Endothelial cell (in vitro differentiated cells): ENCODE data around the gene METRNL. TPM values are rescaled to one million over a fixed set of nuclear protein-coding genes. Genes with fewer than 3 reads are reported as not detected.
"Not testable (repeated sequence)": the region's sequence is repeated elsewhere in the genome, so short reads cannot be mapped to it uniquely, and the experiment has no call there.

Source experiments
- DNase-seq: peaks from one replicate; pipeline ENCODE4 v3.0.0; 2021; ENCODE audit warnings: low spot score
- H3K27ac Mint-ChIP-seq: one replicate; pipeline ENCODE4 v1.8.0; 2021; ENCODE audit warnings: mixed read lengths, inconsistent platforms; ENCODE audit not compliant: unreplicated experiment
- H3K27me3 Mint-ChIP-seq: one replicate; pipeline ENCODE4 v1.8.0; 2021; ENCODE audit warnings: mild to moderate bottlenecking, moderate library complexity, mixed read lengths, inconsistent platforms; ENCODE audit not compliant: unreplicated experiment
- H3K36me3 Mint-ChIP-seq: one replicate; pipeline ENCODE4 v1.8.0; 2021; ENCODE audit warnings: mild to moderate bottlenecking, low read depth, mixed read lengths, inconsistent platforms; ENCODE audit not compliant: unreplicated experiment
- H3K4me1 Mint-ChIP-seq: one replicate; pipeline ENCODE4 v1.8.0; 2021; ENCODE audit warnings: mild to moderate bottlenecking, mixed read lengths, inconsistent platforms; ENCODE audit not compliant: unreplicated experiment
- H3K4me3 Mint-ChIP-seq: one replicate; pipeline ENCODE4 v1.8.0; 2021; ENCODE audit warnings: mild to moderate bottlenecking, mixed read lengths, inconsistent platforms; ENCODE audit not compliant: unreplicated experiment
- H3K9me3 Mint-ChIP-seq: one replicate; pipeline ENCODE4 v1.8.0; 2021; ENCODE audit warnings: mixed read lengths, inconsistent platforms; ENCODE audit not compliant: unreplicated experiment
- CTCF ChIP-seq: fragments of 200-600 bp; sonication (generic); IDR thresholded peaks from one replicate; pipeline ENCODE4 v1.5.0; 2021; ENCODE audit warnings: antibody characterized with exemption; ENCODE audit not compliant: unreplicated experiment
- total RNA-seq: library from RNA; stranded (reverse); fragmentation: NEBNext Ultra II Directional; extraction: Animal tissue kit (Norgen Biotek cat#: 25700); gene quantifications from one replicate; pipeline ENCODE4 v1.2.1, GENCODE V29; 2021; ENCODE audit not compliant: unreplicated experiment

METRNL gene
- total RNA-seq, 1 donor from 2014 or later: 5.3 TPM

GRCh38 chr17:83053021-83053681 lies 26.3 kb upstream of the METRNL start:
- Mint-ChIP-seq H3K27me3 (peaks cover 7% of the 10 kb centered on the region), H3K27ac (no peak overlapping the region), H3K4me1 (peaks cover 7% of the 10 kb centered on the region), H3K36me3 (no peaks in the 10 kb centered on the region), H3K9me3 (no peaks in the 10 kb centered on the region), H3K4me3 (no peak overlapping the region)
- peak; percentile 4 for DNase-seq
- TF ChIP-seq CTCF: no peak

GRCh38 chr17:83053739-83054451 lies 25.5 kb upstream of the METRNL start:
- Mint-ChIP-seq H3K9me3 (no peaks in the 10 kb centered on the region), H3K4me3 (no peak overlapping the region), H3K27ac (no peak overlapping the region), H3K4me1 (peaks cover 7% of the 10 kb centered on the region), H3K36me3 (no peaks in the 10 kb centered on the region), H3K27me3 (peaks cover 10% of the 10 kb centered on the region)
- TF ChIP-seq CTCF: no peak
- no peak for DNase-seq

- Mint-ChIP-seq H3K4me3 (no peak overlapping the region), H3K9me3 (no peaks in the 10 kb centered on the region), H3K4me1 (peaks cover 7% of the 10 kb centered on the region), H3K27ac (no peak overlapping the region), H3K27me3 (peaks cover 10% of the 10 kb centered on the region), H3K36me3 (no peaks in the 10 kb centered on the region)
- TF ChIP-seq CTCF: no peak
- DNase-seq: peak; percentile 1
Measured at GRCh38 chr17:83054518-83055125, 24.8 kb upstream of the METRNL start.

GRCh38 chr17:83055176-83055575 lies 24.2 kb upstream of the METRNL start:
- not testable (repeated sequence) for H3K9me3 Mint-ChIP-seq, H3K36me3 Mint-ChIP-seq, DNase-seq, H3K4me3 Mint-ChIP-seq, H3K27ac Mint-ChIP-seq, H3K4me1 Mint-ChIP-seq
- peaks cover 12% of the 10 kb centered on the region for H3K27me3 Mint-ChIP-seq

- no peak for TF ChIP-seq CTCF
- peaks cover 7% of the 10 kb centered on the region for H3K27me3 Mint-ChIP-seq
- peak; percentile 2 for DNase-seq
- H3K4me1 Mint-ChIP-seq: peaks cover 3% of the 10 kb centered on the region
- no peak overlapping the region for H3K27ac Mint-ChIP-seq
- H3K9me3 Mint-ChIP-seq: no peaks in the 10 kb centered on the region
- H3K4me3 Mint-ChIP-seq: no peak overlapping the region
- no peaks in the 10 kb centered on the region for H3K36me3 Mint-ChIP-seq
Measured at GRCh38 chr17:83055911-83056582, 23.4 kb upstream of the METRNL start.
